Keratinocyte (primary cell): Measurements from ENCODE around the gene NPVF. TPM values are rescaled to one million over a fixed set of nuclear protein-coding genes. Genes with fewer than 3 reads are reported as not detected.

Experiments used
- DNase-seq: peaks from one replicate; pipeline ENCODE4 v3.0.0-alpha.2; 2011; ENCODE audit warnings: low read depth, missing footprints, low spot score
- FAIRE-seq: peaks from 2 replicates; lab custom pipeline; 2011; peaks lifted over from hg19 to GRCh38; lab: Jason Lieb, UNC
- H2AFZ ChIP-seq: 2 replicates; pipeline ENCODE4 v1.6.0; 2012; ENCODE audit warnings: low read length, control low read depth, inconsistent platforms; ENCODE audit not compliant: control insufficient read depth
- H3K27ac ChIP-seq: 2 replicates; pipeline ENCODE4 v1.5.1; 2011; ENCODE audit warnings: low read length; ENCODE audit not compliant: control insufficient read depth, insufficient read depth
- H3K27me3 ChIP-seq: 3 replicates; pipeline ENCODE4 v1.6.0; 2011; ENCODE audit warnings: low read length; ENCODE audit not compliant: control insufficient read depth, insufficient read depth; ENCODE audit errors: extremely low read depth
- H3K36me3 ChIP-seq, 2 experiments: 2 replicates in 1 of 2; 3 replicates in 1 of 2; pipeline ENCODE4 v1.5.1; 2011; ENCODE audit warnings: low read length in 2 of 2, mild to moderate bottlenecking in 1 of 2; ENCODE audit not compliant: control insufficient read depth in 2 of 2, insufficient read depth in 2 of 2; ENCODE audit errors: extremely low read depth in 1 of 2
- H3K4me1 ChIP-seq: 3 replicates; pipeline ENCODE4 v1.5.1; 2011; ENCODE audit warnings: low read length; ENCODE audit not compliant: control insufficient read depth, insufficient read depth; ENCODE audit errors: extremely low read depth
- H3K4me2 ChIP-seq: 3 replicates; pipeline ENCODE4 v1.6.0; 2011; ENCODE audit warnings: low read depth, low read length; ENCODE audit not compliant: control insufficient read depth, insufficient read depth; ENCODE audit errors: extremely low read depth
- H3K4me3 ChIP-seq, 3 experiments: fragments of 200-600 bp in 1 of 3; sonication (generic) in 1 of 3; 2 replicates in 2 of 3; 3 replicates in 1 of 3; pipeline ENCODE4 v1.5.1; 2011 to 2016; ENCODE audit warnings: low read length in 3 of 3, mild to moderate bottlenecking in 3 of 3, control low read depth in 2 of 3, inconsistent platforms in 1 of 3, low read depth in 1 of 3, mixed read lengths in 1 of 3, mixed run types in 1 of 3, moderate library complexity in 1 of 3; ENCODE audit not compliant: control insufficient read depth in 2 of 3, insufficient read depth in 2 of 3; ENCODE audit errors: extremely low read depth in 1 of 3
- H3K79me2 ChIP-seq: 2 replicates; pipeline ENCODE4 v1.6.0; 2012; ENCODE audit warnings: low read length; ENCODE audit not compliant: control insufficient read depth, insufficient read depth
- H3K9ac ChIP-seq: 3 replicates; pipeline ENCODE4 v1.6.0; 2011; ENCODE audit warnings: low read length; ENCODE audit not compliant: control insufficient read depth, insufficient read depth; ENCODE audit errors: extremely low read depth
- H3K9me1 ChIP-seq: 3 replicates; pipeline ENCODE4 v1.6.0; 2011; ENCODE audit warnings: low read length; ENCODE audit not compliant: control insufficient read depth, insufficient read depth; ENCODE audit errors: extremely low read depth
- H3K9me3 ChIP-seq: 2 replicates; pipeline ENCODE4 v1.5.1; 2012; ENCODE audit warnings: low read depth, low read length; ENCODE audit not compliant: control insufficient read depth
- H4K20me1 ChIP-seq: 3 replicates; pipeline ENCODE4 v1.6.0; 2011; ENCODE audit warnings: low read length; ENCODE audit not compliant: control insufficient read depth, insufficient read depth; ENCODE audit errors: extremely low read depth
- CTCF ChIP-seq, 3 experiments: IDR thresholded peaks in 1 of 3; conservative IDR thresholded peaks in 1 of 3; optimal IDR thresholded peaks in 1 of 3; 2 replicates in 2 of 3; 3 replicates in 1 of 3; pipeline versions ENCODE3 to v1.5.1; 2011; ENCODE audit warnings: low read length in 3 of 3, mild to moderate bottlenecking in 3 of 3, moderate library complexity in 2 of 3, control low read depth in 1 of 3, inconsistent platforms in 1 of 3; ENCODE audit not compliant: insufficient read depth in 2 of 3; ENCODE audit errors: extremely low read depth in 1 of 3
- EZH2 ChIP-seq: IDR thresholded peaks from one replicate; pipeline ENCODE4 v1.6.1; 2012; ENCODE audit warnings: inconsistent platforms, mild to moderate bottlenecking, low read length, moderate library complexity
- dilution Hi-C: fragments of 300-500 bp; cut with MboI; formaldehyde crosslinking; loops from one replicate; pipeline ENCODE4 v1.7.0; 2020; ENCODE audit warnings: low sequenced_read_pairs; ENCODE audit not compliant: extremely low pct_ligation_motif_present
- polyA plus RNA-seq, 5 experiments: library from polyadenylated mRNA; depleted of rRNA in 3 of 5; stranded (reverse) in 3 of 5; stranded (forward) in 1 of 5; unstranded in 1 of 5; fragments of >200 nt; gene quantifications; 1 replicate in 1 of 5; 2 replicates in 3 of 5; 3 replicates in 1 of 5; pipeline versions ENCODE4 v1.2.1 to v1.2.3, GENCODE V29; 2011 to 2012; ENCODE audit warnings: missing spikeins in 2 of 5, low read depth in 1 of 5, low replicate concordance in 1 of 5

Gene NPVF
- polyA plus RNA-seq, 1 donor (not counting 4 experiments of a cell fraction or from before 2014, with no cell fraction given) = not detected

- Histone ChIP-seq H3K9me1 (no peaks in the 10 kb centered on the region), H3K36me3 (no peaks in the 10 kb centered on the region), H3K9ac (no peak overlapping the region), H3K9me3 (no peaks in the 10 kb centered on the region), H3K27ac (no peak overlapping the region), H3K4me3 (no peak overlapping the region), H3K4me1 (no peaks in the 10 kb centered on the region), H3K27me3 (no peaks in the 10 kb centered on the region), H3K4me2 (no peak overlapping the region), H4K20me1 (no peaks in the 10 kb centered on the region), H3K79me2 (no peaks in the 10 kb centered on the region), H2AFZ (no peak overlapping the region)
- dilution Hi-C loops = no loop called here
- TF ChIP-seq EZH2 (no peak), CTCF (optimal IDR thresholded peaks at IDR 0.05 in 1 of 3, IDR thresholded peaks at IDR 0.05 in 1 of 3, conservative IDR thresholded peaks at IDR 0.05 in 1 of 3; ENCODE audit: extremely low read depth in 1 of 3, insufficient read depth in 2 of 3, low read length in 3 of 3) (peak in 2 of 3 experiments; percentile 39 to 55)
- DNase-seq = no peak
- no peak for FAIRE-seq
Observed at GRCh38 chr7:25216837-25217236, 11.4 kb downstream of the NPVF start.

GRCh38 chr7:25215694-25216335 is 12.5 kb downstream of the NPVF start:
- H3K27me3 ChIP-seq = no peaks in the 10 kb centered on the region
- H3K9ac ChIP-seq = no peak overlapping the region
- dilution Hi-C loops = no loop called here
- FAIRE-seq = no peak
- H4K20me1 ChIP-seq = no peaks in the 10 kb centered on the region
- no peaks in the 10 kb centered on the region for H3K36me3 ChIP-seq
- H3K4me1 ChIP-seq = no peaks in the 10 kb centered on the region
- DNase-seq = no peak
- H2AFZ ChIP-seq = no peak overlapping the region
- H3K4me2 ChIP-seq = no peak overlapping the region
- H3K27ac ChIP-seq = no peak overlapping the region
- no peaks in the 10 kb centered on the region for H3K79me2 ChIP-seq
- TF ChIP-seq CTCF (optimal IDR thresholded peaks at IDR 0.05 in 1 of 3, IDR thresholded peaks at IDR 0.05 in 1 of 3, conservative IDR thresholded peaks at IDR 0.05 in 1 of 3; ENCODE audit: extremely low read depth in 1 of 3, insufficient read depth in 2 of 3, low read length in 3 of 3) (no peak), EZH2 (no peak)
- H3K9me1 ChIP-seq = no peaks in the 10 kb centered on the region
- H3K4me3 ChIP-seq = no peak overlapping the region
- no peaks in the 10 kb centered on the region for H3K9me3 ChIP-seq
